ENCODE data around the gene GFOD2. TPM values are rescaled to one million over a fixed set of nuclear protein-coding genes. Genes with fewer than 3 reads are reported as not detected.

The GFOD2 gene
- total and polyA plus RNA-seq, 3 donors from 2014 or later = 18.0 to 23.0 (median 20.4) TPM

- intact Hi-C loops (cut with DNase I; ENCODE audit: low total_unique reads) = no loop called here
- H3K36me3 ChIP-seq (ENCODE audit: low read depth, missing control alignments) = no peaks in the 10 kb centered on the region
- no peak for TF ChIP-seq POLR2A (IDR thresholded peaks at IDR 0.05)
- TF ChIP-seq, protein P1, sequence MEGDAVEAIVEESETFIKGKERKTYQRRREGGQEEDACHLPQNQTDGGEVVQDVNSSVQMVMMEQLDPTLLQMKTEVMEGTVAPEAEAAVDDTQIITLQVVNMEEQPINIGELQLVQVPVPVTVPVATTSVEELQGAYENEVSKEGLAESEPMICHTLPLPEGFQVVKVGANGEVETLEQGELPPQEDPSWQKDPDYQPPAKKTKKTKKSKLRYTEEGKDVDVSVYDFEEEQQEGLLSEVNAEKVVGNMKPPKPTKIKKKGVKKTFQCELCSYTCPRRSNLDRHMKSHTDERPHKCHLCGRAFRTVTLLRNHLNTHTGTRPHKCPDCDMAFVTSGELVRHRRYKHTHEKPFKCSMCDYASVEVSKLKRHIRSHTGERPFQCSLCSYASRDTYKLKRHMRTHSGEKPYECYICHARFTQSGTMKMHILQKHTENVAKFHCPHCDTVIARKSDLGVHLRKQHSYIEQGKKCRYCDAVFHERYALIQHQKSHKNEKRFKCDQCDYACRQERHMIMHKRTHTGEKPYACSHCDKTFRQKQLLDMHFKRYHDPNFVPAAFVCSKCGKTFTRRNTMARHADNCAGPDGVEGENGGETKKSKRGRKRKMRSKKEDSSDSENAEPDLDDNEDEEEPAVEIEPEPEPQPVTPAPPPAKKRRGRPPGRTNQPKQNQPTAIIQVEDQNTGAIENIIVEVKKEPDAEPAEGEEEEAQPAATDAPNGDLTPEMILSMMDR (IDR thresholded peaks at IDR 0.05) = no peak
- DNase-seq = no peak
- H3K27ac ChIP-seq = no peak overlapping the region
- H3K9me3 ChIP-seq = no peaks in the 10 kb centered on the region
- no peak overlapping the region for H3K4me3 ChIP-seq
- H3K27me3 ChIP-seq = no peaks in the 10 kb centered on the region
- WGBS, 2 donors = 97 to 100% methylated on average over 4 of the region's 4 CpGs
- H3K4me1 ChIP-seq = no peaks in the 10 kb centered on the region
Observed at GRCh38 chr16:67683767-67684166, 35.3 kb downstream of the GFOD2 start.

DNA sequence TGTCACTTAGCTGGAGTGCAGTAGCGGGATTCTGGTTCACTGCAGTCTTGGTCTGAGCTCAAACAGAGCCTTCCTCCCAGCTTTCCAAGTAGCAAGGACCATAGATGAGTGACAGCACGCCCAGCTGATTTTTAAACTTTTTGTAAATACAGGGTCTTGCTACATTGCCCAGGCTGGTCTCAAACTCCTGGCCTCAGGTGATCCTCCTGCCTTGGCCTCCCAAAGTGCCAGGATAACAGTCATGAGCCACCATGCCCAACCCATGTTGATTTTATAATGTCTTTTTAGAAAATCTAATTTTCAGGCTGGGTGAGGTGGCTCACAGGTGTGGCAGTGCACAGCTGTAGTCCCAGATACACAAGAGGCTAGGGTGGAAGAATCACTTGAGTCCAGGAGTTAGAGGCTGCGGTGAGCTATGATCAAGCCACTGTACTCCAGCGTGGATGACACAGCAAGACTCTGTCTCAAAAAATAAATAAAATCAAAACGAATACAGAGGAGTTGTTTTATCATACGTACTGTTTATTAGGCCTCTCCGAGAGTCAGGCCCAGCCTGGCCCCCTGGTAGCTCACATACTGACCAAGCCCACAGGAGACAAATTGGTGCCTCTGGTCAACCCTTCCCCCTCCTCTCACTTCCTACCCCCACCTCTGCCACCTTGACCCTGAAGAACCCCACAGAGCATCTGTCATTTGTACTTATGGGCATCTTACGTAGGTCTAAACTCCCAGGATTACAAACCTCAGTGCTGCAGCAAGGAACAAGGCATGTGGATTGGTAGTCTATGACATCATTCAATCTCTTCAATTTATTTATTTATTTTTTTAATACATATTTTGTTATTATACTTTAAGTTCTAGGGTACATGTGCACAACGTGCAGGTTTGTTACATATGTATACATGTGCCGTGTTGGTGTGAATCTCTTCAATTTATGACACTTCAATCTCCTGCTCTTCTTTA is 38.9 kb downstream of the GFOD2 start:
- WGBS, 2 donors = 93 to 96% methylated on average over 10 of the region's 10 CpGs
- Histone ChIP-seq H3K36me3 (ENCODE audit: low read depth, missing control alignments) (no peaks in the 10 kb centered on the region), H3K4me1 (no peaks in the 10 kb centered on the region), H3K27me3 (no peaks in the 10 kb centered on the region), H3K4me3 (no peak overlapping the region), H3K9me3 (no peaks in the 10 kb centered on the region), H3K27ac (no peak overlapping the region)
- intact Hi-C loops (cut with DNase I; ENCODE audit: low total_unique reads) = no loop called here
- DNase-seq = no peak
- TF ChIP-seq, protein P1 (IDR thresholded peaks at IDR 0.05) = no peak
- no peak for TF ChIP-seq POLR2A (IDR thresholded peaks at IDR 0.05)

DNA sequence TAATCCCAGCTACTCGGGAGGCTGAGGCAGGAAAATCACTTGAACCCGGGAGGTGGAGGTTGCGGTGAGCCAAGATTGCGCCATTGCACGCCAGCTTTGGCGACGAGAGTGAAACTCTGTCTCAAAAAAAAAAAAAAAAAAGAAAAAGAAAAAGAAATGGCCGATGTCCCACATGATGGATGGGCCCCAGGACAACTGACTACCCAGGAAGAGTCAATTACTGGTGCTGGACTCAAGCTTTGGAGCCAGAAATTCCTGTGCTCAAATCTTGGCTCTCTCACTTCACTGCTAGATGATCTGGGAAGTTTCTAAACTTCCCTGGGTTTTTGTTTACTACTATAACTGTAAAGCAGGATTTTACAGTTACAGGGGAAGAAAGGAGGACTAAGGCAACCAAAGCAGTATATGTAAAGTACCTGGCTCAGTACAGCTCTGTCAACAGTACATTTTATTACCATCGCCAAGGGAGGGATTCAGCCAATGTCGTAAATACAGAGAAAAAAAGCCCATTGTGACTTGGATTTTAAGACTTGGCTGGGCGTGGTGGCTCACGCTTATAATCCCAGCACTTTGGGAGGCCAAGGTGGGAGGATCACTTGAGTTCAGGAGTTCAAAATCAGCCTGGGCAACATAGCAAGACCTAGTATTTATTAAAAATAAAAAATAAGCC is 40.6 kb downstream of the GFOD2 start:
- DNase-seq = no peak
- Histone ChIP-seq H3K27me3 (no peaks in the 10 kb centered on the region), H3K36me3 (ENCODE audit: low read depth, missing control alignments) (no peaks in the 10 kb centered on the region), H3K9me3 (no peaks in the 10 kb centered on the region), H3K4me3 (no peak overlapping the region), H3K4me1 (peaks cover 5% of the 10 kb centered on the region), H3K27ac (no peak overlapping the region)
- intact Hi-C loops (cut with DNase I; ENCODE audit: low total_unique reads) = no loop called here
- WGBS, 2 donors = 92 to 93% methylated on average over 12 of the region's 12 CpGs
- TF ChIP-seq, protein P1 (IDR thresholded peaks at IDR 0.05) = no peak
- TF ChIP-seq POLR2A (IDR thresholded peaks at IDR 0.05) = no peak

DNA sequence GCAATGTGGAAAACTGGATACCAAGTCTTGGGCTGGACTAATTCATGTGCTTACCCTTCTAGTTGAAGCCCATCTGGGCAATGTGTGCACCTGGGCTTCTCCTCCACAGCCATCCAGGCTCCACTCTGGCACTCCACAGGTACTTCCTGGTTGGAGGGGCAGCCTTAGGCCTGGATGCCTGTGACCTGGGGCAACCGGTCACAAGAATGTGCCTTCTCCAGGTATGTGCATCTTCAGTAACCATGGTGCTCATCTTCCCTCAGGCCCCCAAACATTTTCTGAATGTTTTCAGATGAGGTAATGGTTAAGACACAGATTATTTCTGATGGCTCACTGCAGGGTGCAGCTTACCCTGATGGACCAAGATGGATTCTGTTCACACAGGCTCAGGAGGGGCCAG is 41.4 kb downstream of the GFOD2 start:
- intact Hi-C loops (cut with DNase I; ENCODE audit: low total_unique reads) = no loop called here
- 100% methylated on average over 1 of the region's 1 CpG for WGBS, 2 donors
- no peak overlapping the region for H3K27ac ChIP-seq

More for the DNA sequence above, 41.4 kb downstream of the GFOD2 start:
- H3K36me3 ChIP-seq (ENCODE audit: low read depth, missing control alignments) = no peaks in the 10 kb centered on the region
- no peak for DNase-seq
- peaks cover 12% of the 10 kb centered on the region for H3K4me1 ChIP-seq
- TF ChIP-seq POLR2A (IDR thresholded peaks at IDR 0.05) = no peak
- TF ChIP-seq, protein P1 (IDR thresholded peaks at IDR 0.05) = no peak
- no peaks in the 10 kb centered on the region for H3K27me3 ChIP-seq
- no peak overlapping the region for H3K4me3 ChIP-seq
- no peaks in the 10 kb centered on the region for H3K9me3 ChIP-seq
